Astrocyte of the cerebellum (primary cell): ENCODE results near the gene ATL2.

Experiments used
- DNase-seq: peaks from one replicate; pipeline ENCODE4 v3.0.0-alpha.2; 2011; ENCODE audit warnings: low read depth
- H3K4me3 ChIP-seq: 2 replicates; pipeline ENCODE4 v1.5.1; 2011; ENCODE audit warnings: mild to moderate bottlenecking, low read depth, low read length, moderate library complexity
- CTCF ChIP-seq: IDR thresholded peaks from 2 replicates; pipeline ENCODE4 v1.5.1; 2012; ENCODE audit warnings: low read length, low read depth, moderate library complexity, mild to moderate bottlenecking; ENCODE audit errors: missing control alignments
- in situ Hi-C: cut with HindIII; loops from 2 replicates; pipeline ENCODE4 v1.10.0; 2017; ENCODE audit warnings: low sequenced_read_pairs

ATL2 gene

GRCh38 chr2:38254796-38255195 is 122.3 kb downstream of the ATL2 start:
- H3K4me3 ChIP-seq, result no peak overlapping the region
- DNase-seq, result no peak
- TF ChIP-seq CTCF, result no peak
- in situ Hi-C loops, result no loop called here

DNA sequence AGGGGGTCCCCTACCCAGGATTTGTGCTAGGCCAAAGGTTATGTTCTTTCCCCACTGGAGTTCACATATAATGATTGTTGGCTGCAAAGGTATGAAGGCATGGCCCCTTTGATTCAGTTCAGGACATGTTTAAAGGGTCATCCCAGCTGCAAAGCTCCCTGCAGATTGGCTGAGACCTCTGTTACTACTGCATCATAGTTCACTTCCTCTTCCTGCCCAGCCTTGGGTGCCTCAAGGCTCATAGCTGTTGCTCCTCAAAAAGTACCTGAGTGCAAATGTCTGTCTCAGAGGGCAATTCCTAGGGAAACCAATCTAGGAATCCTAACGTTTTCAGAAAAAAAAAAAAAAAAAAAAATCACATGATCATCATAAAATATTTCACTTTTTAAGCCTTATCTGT is 125.1 kb downstream of the ATL2 start:
- in situ Hi-C loops, result no loop called here
- no peak for DNase-seq
- H3K4me3 ChIP-seq, result no peak overlapping the region
- TF ChIP-seq CTCF, result no peak

- no peak for DNase-seq
- in situ Hi-C loops, result no loop called here
- H3K4me3 ChIP-seq, result no peak overlapping the region
- TF ChIP-seq CTCF, result no peak
Observed at GRCh38 chr2:38248707-38249106, 128.4 kb downstream of the ATL2 start.

DNA sequence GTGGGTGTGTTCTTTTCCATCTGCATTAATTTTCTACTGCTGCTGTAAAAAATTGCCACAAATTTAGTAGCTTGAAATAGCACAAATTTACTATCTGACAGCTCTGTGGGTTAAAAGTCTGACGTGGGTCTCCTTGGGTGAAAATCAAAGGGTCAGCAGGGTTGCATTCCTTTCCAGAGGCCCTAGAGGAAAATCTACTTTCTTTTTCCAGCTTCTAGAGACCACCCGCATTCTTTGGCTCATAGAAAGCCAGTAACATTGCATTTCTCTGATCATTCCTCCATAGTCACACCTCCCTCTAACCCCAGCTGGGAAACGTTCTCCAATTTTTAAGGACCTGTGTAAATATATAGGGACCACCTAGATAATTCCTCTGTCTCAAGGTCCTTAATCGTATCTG is 128.8 kb downstream of the ATL2 start:
- DNase-seq, result peak; percentile 50
- no peak overlapping the region for H3K4me3 ChIP-seq
- TF ChIP-seq CTCF, result no peak
- in situ Hi-C loops, result no loop called here

- no peak for TF ChIP-seq CTCF
- DNase-seq, result no peak
- in situ Hi-C loops, result no loop called here
- H3K4me3 ChIP-seq, result no peak overlapping the region
Observed at GRCh38 chr2:38246105-38246504, 131.0 kb downstream of the ATL2 start.

DNA sequence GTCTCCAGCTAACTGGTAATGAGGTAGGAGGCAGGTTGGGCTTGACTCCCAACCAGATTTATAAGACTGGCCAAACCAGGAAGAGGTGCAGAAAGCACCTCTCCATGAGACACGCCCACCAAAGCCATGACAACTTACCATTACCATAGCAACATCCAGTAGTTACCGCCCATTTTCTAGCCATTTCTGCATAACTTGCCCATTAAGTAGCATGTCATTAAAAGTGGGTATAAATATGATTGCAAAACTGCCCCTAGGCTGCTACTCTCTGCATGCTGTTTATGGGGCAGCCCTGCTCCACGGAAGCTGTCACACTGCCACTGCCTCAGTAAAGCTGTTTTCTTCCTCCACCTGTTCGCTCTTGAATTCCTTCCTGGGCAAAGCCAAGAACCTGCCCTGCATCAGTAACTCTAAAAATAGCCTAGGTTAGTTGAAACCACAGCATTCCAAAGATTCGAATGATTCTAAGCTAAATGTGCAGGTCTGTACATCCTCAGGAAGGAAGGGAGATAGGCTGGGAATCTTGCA is 131.9 kb downstream of the ATL2 start:
- DNase-seq, result peak; percentile 6
- in situ Hi-C loops, result no loop called here
- no peak overlapping the region for H3K4me3 ChIP-seq
- TF ChIP-seq CTCF, result no peak

DNA sequence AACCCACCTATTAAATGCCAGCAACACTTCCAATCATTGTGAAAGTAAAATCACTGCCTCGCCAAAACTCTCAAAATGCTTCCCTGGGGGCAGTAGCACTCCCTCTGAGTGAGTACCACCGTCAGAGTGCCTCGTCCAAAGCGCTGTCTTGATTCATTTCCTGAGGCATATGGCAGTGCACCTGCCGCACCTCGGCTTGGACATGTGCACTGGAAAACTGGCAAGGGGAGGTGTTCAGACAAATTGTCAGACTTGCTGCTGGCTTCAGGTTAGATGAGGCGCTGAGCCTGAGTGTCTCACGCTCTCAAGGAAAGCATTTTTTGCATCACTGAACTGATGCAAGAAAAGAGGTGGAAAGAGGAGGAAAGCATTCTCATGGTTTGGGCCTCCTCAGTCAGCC is 132.8 kb downstream of the ATL2 start:
- H3K4me3 ChIP-seq, result no peak overlapping the region
- no peak for TF ChIP-seq CTCF
- in situ Hi-C loops, result no loop called here
- no peak for DNase-seq
